GM19395 (cell line): ENCODE results near the gene TAF1B.
"Not testable (repeated sequence)": the region's sequence is repeated elsewhere in the genome, so short reads cannot be mapped to it uniquely, and the experiment has no call there.

Source experiments
- ATAC-seq: cut with Tn5 transposase; IDR thresholded peaks from one replicate; pipeline ENCODE4 v1.9.1; 2021; ENCODE audit warnings: mild to moderate bottlenecking, moderate library complexity; ENCODE audit not compliant: unreplicated experiment

The TAF1B gene

GRCh38 chr2:9826208-9826607 is 17.1 kb upstream of the TAF1B start:
- ATAC-seq = no peak

DNA sequence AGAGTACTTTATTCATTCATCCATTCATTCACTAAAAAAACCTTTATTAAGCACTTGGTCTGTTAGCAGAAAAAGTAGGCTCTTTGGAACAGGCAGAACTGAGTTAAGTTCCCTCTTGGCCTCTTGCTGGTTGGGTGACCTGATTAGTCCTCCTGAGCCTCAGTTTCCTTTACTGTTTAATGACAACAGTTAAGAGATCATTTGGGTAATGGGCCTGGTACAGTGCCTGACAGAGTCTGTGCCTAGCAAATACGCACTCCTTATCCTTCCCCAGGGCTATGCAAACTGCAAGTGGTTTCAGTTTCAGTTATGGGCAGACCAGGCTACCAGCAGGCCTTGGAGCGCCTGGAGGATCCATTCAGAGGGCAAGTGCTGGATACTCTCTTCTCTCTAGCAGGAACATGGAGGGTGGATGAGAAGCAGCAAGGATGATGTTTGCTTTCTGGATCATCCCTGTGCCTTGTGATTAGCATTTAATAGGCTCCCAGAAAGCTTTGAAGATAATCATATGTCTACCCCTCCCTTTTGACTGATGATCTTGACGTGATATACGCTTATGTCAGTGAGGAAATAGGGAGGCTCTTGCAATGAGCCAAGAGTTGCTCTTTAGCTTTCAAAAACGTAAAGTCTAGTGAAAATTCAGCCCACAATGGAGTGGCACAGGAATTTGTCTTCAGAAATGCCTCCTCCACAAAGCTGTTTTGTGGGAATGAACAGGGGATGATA is 12.4 kb upstream of the TAF1B start:
- no peak for ATAC-seq

DNA sequence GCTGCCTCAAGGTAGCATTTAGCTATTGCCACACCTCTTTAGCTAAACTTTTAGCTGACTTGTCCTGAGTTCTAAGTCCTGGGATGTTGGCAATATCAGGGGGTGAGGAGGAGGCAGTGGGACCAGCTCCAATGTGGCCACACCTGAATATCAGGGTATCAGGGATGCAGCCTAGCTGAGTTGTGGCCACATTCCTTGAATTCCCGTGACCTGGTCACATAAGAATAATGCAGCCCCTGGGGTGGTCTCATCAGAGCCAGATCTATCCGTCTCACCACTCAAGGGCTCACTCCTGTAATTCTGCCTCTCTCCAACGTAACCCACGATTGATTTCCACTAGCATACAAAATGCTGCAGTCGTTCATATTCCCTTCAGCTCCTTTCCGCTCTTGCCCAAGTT is 11.6 kb upstream of the TAF1B start:
- ATAC-seq = no peak

DNA sequence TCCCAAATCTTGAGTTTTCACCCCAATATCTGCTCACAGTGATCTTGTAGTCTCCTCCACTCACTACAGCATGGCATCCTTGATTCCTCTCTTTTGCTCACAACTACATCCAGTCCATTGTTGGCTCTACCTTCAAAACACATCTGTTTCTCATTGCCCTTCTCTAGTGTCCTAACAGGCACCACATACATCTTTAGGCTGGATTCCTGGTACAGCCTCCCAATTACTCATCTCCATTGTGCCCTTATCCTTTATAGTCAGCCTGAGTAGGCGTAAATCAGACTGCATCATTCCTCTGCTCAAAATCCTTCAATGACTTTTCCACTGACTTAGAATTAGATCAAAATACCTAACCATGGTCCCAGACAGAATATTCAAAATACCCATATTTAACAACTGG is 10.7 kb upstream of the TAF1B start:
- ATAC-seq = no peak

GRCh38 chr2:9835068-9835467 is 8.2 kb upstream of the TAF1B start:
- not testable (repeated sequence) for ATAC-seq

- ATAC-seq = no peak
These were observed 7.2 kb upstream of the TAF1B start for GRCh38 chr2:9836074-9836473.

DNA sequence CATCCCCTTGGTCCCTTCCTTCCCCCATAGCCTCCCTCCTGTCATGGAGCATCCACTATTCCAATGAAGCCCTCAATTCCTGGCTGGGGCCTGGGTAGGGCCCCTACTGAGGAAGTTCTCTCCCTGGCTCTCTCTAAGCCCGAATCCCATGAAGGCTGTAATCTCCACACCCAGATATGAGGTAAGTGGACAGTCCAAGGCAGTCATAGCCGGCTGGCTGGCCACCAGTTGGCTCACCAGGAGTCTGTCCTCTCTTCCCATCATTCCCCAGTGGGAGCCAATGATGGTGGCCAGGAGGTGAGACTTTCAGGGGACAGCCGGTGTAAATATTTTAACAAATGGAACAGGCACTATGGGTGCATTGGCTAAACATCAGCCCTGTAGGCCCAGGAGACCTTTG is 6.8 kb upstream of the TAF1B start:
- ATAC-seq = no peak

GRCh38 chr2:9837451-9837850 is 5.8 kb upstream of the TAF1B start:
- ATAC-seq = no peak

GRCh38 chr2:9838391-9838790 is 4.9 kb upstream of the TAF1B start:
- no peak for ATAC-seq

DNA sequence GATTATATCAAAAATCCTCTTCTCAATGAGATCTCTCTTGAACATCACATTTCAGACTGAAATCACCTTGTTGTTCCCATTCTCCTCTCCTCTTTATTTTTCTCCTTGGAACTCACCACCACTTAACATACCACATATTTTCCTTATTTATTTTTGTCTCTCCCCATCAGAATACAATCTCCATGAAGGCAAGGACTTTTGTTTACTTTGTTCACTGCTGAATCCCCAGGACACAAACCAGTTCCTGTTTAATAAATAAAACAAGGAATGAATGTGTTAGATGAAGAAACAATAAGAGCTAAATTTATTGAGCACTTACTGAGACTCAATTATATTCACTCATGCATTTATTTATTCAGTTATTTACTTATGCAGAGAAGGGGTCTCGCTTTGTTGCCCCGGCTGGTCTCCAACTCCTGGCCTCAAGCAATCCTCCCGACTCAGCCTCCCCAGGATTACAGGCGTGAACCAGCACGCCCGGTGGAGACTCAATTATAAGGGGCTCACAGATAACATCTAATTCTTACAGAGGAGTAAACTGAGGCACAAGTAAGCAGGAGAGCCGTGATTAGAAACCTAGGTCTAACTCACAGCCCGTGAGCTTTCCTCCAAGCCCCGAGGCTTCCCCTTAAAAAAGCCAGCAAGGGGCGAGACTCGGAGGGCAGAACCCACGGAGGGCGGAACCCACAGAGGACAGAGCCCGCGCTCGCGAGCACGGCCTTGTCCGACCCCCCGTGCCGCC is 616 bp upstream of the TAF1B start:
- no peak for ATAC-seq

- ATAC-seq = no peak
These were observed 786 bp downstream of the TAF1B start for GRCh38 chr2:9844036-9844483.

DNA sequence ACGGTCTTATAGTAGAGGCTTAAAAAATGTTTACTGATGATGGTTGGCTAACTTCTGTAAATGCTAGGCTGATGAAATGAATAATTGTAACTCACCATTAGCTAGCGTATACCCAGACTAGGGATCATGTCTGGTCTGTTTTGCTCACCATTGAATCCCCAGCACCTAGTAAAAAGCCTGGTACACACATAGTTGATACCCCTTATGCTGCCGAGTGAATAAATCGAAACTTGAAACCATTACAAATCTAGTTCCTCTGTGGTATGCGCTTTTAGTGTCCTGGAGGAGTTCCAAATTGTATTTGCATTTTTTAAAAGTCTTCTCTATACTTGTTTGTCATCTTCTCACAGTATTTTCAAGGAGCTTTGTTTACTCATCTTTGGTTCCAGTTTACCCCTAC is 1.3 kb downstream of the TAF1B start:
- no peak for ATAC-seq

- ATAC-seq = no peak
These were observed 3.3 kb downstream of the TAF1B start for GRCh38 chr2:9846554-9846953.

DNA sequence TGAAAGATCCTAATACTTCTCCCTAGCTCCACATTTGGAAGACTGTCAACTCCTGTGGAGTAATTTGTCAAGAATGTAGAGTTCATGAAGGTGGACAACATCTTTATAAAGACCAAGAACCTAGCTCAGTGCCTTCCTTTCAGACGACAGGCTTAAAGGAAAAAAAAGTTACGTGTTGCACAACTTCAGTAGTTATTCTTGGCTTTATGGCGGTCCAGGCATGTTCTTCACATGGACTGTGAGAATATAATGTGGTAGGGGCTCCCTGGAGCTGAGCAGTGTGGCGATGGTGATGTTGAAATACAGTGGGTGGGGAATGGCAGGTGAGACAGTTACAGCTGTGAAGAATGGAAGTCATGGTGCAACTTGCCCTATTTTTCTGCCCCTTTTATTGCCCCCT is 3.9 kb downstream of the TAF1B start:
- no peak for ATAC-seq

GRCh38 chr2:9852881-9853280 is 9.6 kb downstream of the TAF1B start:
- ATAC-seq = no peak

GRCh38 chr2:9857814-9858729 is 14.8 kb downstream of the TAF1B start:
- ATAC-seq = no peak

DNA sequence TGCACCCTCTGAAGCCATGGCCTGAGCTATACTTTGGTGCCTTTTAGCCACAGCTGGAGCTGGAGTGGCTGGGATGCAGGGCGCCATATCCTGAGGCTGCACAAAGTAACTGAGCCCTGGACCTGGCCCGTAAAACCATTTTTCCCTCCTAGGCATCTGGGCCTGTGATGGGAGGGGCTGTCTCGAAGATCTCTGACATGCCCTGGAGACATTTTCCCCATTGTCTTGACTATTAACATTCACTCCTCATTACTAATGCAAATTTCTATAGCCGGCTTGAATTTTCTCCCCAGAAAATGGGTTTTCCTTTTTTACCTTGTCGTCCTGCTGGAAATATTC is 15.4 kb downstream of the TAF1B start:
- no peak for ATAC-seq

DNA sequence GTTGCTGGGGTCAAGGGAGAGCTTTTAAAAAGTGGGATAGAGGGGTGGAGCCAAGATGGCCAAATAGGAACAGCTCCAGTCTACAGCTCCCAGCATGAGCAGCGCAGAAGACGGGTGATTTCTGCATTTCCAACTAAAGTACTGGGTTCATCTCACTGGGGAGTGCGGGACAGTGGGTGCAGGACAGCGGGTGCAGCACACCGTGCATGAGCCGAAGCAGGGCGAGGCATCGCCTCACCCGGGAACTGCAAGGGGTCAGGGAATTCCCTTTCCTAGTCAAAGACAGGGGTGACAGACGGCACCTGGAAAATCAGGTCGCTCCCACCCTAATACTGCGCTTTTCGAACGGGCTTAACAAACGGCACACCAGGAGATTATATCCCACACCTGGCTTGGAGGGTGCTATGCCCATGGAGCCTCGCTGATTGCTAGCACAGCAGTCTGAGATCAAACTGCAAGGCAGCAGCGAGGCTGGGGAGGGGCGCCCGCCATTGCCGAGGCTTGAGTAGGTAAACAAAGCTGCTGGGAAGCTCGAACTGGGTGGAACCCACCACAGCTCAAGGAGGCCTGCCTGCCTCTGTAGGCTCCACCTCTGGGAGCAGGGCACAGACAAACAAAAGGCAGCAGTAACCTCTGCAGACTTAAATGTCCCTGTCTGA is 17.8 kb downstream of the TAF1B start:
- ATAC-seq = not testable (repeated sequence)

- no peak for ATAC-seq
These were observed 24.6 kb downstream of the TAF1B start for GRCh38 chr2:9867881-9868280.

DNA sequence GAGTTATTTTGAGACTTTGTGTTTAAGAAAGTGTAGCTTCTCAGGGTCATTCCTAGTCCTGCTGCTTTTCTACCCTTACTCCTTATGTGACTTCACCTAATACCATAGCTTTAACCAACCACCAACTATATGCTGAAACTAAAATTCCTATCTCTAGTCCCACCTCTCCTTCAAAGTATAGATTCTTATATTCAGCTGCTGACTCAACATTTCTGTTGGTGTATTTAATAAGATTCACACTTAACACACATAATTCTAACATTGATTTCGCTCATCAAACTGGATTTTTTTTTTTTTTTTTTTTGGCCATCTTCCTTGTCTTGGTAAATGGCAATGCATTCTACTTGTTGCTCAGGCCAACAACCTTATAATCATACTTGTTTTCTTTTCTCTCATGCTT is 30.1 kb downstream of the TAF1B start:
- no peak for ATAC-seq

- no peak for ATAC-seq
These were observed 33.8 kb downstream of the TAF1B start for GRCh38 chr2:9877026-9877425.
